GM21515 (cell line): ENCODE measurements around the gene POLD2.

Experiments
- ATAC-seq: cut with Tn5 transposase; IDR thresholded peaks from one replicate; pipeline ENCODE4 v1.9.1; 2021; ENCODE audit not compliant: unreplicated experiment

POLD2 gene

DNA sequence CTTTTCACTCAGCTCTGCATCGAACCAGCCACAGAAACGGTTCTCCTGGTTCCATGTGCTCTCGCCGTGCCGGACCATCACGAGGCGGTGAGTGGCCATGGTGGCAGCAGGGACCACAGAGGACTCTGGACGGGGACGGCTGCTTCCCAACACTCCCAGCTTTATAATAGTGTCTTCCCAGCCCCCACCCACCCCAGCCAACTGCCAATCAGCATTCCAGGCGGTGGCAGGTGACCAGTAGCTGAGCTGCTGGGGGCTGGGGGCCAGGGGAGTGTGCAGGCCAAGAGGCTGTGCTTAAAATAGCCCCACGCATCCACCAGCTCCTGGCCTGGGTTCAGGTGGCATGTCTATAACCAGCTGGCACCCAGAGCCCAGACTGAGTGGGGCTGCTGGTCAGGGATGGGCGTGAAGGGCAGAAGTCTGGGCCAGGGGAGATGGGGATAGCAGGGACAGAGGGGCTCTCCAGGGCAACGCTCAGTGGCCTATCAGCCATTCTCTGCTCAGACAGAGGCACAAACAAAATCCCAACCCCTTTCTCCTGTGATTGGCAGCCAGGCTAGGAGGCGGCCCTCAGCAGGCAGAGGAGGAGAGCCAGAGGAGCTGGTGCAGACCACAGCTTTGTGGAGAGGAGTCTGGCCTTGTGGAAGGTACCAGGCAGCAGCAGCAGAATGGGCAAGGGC lies 57.8 kb downstream of the POLD2 start, which contains the start of gene PGAM2:
Gene PGAM2, minus strand, starts transcription at position 137 of the 680 bp plus-strand sequence. Its CDS starts 38 bp downstream, at position 99.
- no peak for ATAC-seq

DNA sequence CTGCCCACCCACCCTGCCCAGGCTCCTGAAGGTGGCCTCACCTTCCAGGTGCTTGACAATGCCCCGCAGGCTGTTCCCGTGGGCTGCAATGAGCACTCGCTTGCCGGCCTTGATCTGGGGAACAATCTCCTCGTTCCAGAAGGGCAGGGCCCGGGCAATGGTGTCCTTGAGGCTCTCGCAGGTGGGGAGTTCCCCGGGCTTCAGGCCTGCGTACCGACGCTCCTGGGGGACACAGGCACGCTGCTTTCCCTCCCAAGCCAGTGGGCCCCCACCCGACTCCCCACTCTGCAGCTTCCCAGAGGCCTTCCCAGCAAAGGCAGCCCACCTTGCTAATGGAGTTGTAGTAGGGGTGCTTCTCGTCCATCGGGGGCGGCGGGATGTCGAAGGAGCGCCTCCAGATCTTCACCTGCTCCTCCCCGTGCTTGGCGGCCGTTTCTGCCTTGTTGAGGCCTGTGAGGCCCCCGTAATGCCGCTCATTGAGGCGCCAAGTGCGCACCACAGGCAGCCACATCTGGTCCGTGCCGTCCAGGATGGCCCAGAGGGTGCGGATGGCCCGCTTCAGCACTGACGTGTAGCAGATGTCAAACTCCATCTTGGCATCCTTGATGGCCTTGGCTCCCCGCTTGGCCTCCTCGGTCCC lies 58.4 kb downstream of the POLD2 start:
- no peak for ATAC-seq
